ENCODE measurements around the gene CREB5. TPM values are rescaled to one million over a fixed set of nuclear protein-coding genes. Genes with fewer than 3 reads are reported as not detected.

Gene CREB5
- total and polyA plus RNA-seq, 2 of the 13 experiments (the other 11 are each of a cell fraction or from before 2014, with no cell fraction given), result 0.38 to 0.71 TPM

DNA sequence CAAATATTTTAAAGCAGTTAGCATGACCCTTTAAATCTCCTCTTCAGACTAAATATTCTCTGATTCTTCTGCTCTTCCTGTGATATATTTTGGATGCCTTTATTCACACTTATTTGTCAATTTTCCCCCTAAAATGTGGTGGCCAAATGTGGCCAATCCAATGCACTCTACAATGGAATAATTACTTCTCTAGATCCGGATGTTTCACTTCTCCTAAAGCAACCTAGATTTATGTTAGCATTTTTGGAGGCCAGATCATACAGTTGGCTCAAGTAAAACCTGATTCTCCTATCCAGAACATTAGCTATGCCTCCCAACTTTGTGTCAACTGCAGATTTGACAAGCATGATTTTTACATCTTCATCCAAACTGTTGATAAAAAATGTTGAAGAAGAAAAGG, 153.7 kb downstream of the CREB5 start:
- Histone ChIP-seq H4K20me1 (ENCODE audit: insufficient read depth, low read length) (no peaks in the 10 kb centered on the region), H3K4me2 (ENCODE audit: low read depth, low read length) (no peak overlapping the region), H3K9ac (ENCODE audit: insufficient read depth, low read depth, low read length) (no peak overlapping the region), H3K4me1 (ENCODE audit: insufficient read depth, low read length) (no peaks in the 10 kb centered on the region), H3K36me3 (replicated peaks in 1 of 2; ENCODE audit: control insufficient read depth in 1 of 2, insufficient read depth in 2 of 2, low read length in 2 of 2) (no peaks in the 10 kb centered on the region), H3K79me2 (ENCODE audit: insufficient read depth, low read length) (no peaks in the 10 kb centered on the region), H3K27me3 (ENCODE audit: control insufficient read depth in 1 of 2, insufficient read depth in 2 of 2, low read length in 2 of 2) (no peaks in the 10 kb centered on the region), H3K27ac (ENCODE audit: extremely low read length, insufficient read depth, low read length) (no peak overlapping the region), H2AFZ (ENCODE audit: low read length) (no peak overlapping the region), H3K9me3 (ENCODE audit: low read length) (no peaks in the 10 kb centered on the region), H3K4me3 (replicated peaks in 1 of 3; ENCODE audit: insufficient read depth in 1 of 3, low read depth in 2 of 3, low read length in 3 of 3) (no peak overlapping the region)
- no peak for DNase-seq (ENCODE audit: low spot score)
- in situ Hi-C loops (cut with HindIII; ENCODE audit: extremely low pct_ligation_motif_present, low pct_unique_long_range_greater_than_20kb) (no loop called here), intact Hi-C loops (cut with micrococcal nuclease; ENCODE audit: unreplicated experiment) (no loop called here)
- POLR2A ChIA-PET, result no interaction called here
- no TSS peak for BruUV-seq (replicated peaks)
- FAIRE-seq, result no peak
- 0% methylated on average over 1 of the region's 1 CpG for WGBS (ENCODE audit: low lambda C conversion rate)
- ATAC-seq, result no peak
- CTCF ChIA-PET (ENCODE audit: low intra/inter-chr PET ratio, low total read pairs), result no interaction called here
- no peak for TF ChIP-seq FOSL1 (CRISPR knock-in tag; IDR thresholded peaks at IDR 0.05; ENCODE audit: borderline replicate concordance)
- no peak for TF ChIP-seq SOX13 (IDR thresholded peaks at IDR 0.05)
- no peak for TF ChIP-seq SOX13 (CRISPR knock-in tag; conservative IDR thresholded peaks at IDR 0.05 in 1 of 2, IDR thresholded peaks at IDR 0.05 in 1 of 2)
- TF ChIP-seq, protein P1, sequence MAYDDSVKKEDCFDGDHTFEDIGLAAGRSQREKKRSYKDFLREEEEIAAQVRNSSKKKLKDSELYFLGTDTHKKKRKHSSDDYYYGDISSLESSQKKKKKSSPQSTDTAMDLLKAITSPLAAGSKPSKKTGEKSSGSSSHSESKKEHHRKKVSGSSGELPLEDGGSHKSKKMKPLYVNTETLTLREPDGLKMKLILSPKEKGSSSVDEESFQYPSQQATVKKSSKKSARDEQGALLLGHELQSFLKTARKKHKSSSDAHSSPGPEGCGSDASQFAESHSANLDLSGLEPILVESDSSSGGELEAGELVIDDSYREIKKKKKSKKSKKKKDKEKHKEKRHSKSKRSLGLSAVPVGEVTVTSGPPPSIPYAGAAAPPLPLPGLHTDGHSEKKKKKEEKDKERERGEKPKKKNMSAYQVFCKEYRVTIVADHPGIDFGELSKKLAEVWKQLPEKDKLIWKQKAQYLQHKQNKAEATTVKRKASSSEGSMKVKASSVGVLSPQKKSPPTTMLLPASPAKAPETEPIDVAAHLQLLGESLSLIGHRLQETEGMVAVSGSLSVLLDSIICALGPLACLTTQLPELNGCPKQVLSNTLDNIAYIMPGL (CRISPR knock-in tag; IDR thresholded peaks at IDR 0.05; ENCODE audit: borderline replicate concordance in 1 of 2, low read depth in 1 of 2), result no peak
- no peak for TF ChIP-seq ZNF589 (CRISPR knock-in tag; conservative IDR thresholded peaks at IDR 0.05)
- TF ChIP-seq HDAC1 (CRISPR knock-in tag; IDR thresholded peaks at IDR 0.05), result no peak
- TF ChIP-seq SOX5 (CRISPR knock-in tag; IDR thresholded peaks at IDR 0.05; ENCODE audit: borderline replicate concordance), result no peak
- no peak for TF ChIP-seq NFYC (CRISPR knock-in tag; IDR thresholded peaks at IDR 0.05)
- TF ChIP-seq MTF1 (CRISPR knock-in tag; IDR thresholded peaks at IDR 0.05), result no peak
- no peak for TF ChIP-seq SRF (IDR thresholded peaks at IDR 0.05; ENCODE audit: low read depth, low read length)
- no peak for TF ChIP-seq CBX1 (IDR thresholded peaks at IDR 0.05; ENCODE audit: low read depth)
- TF ChIP-seq, protein P2, sequence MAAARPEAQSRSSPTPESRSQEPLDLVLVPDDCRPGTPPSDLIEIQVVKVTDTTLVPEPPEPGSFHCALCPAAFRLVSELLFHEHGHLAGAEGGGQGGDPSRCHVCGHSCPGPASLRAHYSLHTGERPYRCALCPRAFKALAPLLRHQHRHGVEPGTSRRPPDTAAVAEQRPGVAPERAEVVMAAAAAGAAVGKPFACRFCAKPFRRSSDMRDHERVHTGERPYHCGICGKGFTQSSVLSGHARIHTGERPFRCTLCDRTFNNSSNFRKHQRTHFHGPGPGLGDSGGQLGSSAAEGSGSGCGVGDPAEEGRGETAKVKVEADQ (CRISPR knock-in tag; IDR thresholded peaks at IDR 0.05; ENCODE audit: borderline replicate concordance), result no peak
- TF ChIP-seq CBX2 (IDR thresholded peaks at IDR 0.05; ENCODE audit: low read depth, low read length), result no peak
- no peak for TF ChIP-seq CBX2 (CRISPR knock-in tag; IDR thresholded peaks at IDR 0.05; ENCODE audit: low read depth)
- TF ChIP-seq ZNF782 (CRISPR knock-in tag; IDR thresholded peaks at IDR 0.05; ENCODE audit: borderline replicate concordance), result no peak
- no peak for TF ChIP-seq SRSF9 (IDR thresholded peaks at IDR 0.05; ENCODE audit: borderline replicate concordance, insufficient read depth, low read depth, low read length, poor library complexity, severe bottlenecking)
- no peak for TF ChIP-seq CC2D1A (CRISPR knock-in tag; IDR thresholded peaks at IDR 0.05)
- TF ChIP-seq, protein P3, sequence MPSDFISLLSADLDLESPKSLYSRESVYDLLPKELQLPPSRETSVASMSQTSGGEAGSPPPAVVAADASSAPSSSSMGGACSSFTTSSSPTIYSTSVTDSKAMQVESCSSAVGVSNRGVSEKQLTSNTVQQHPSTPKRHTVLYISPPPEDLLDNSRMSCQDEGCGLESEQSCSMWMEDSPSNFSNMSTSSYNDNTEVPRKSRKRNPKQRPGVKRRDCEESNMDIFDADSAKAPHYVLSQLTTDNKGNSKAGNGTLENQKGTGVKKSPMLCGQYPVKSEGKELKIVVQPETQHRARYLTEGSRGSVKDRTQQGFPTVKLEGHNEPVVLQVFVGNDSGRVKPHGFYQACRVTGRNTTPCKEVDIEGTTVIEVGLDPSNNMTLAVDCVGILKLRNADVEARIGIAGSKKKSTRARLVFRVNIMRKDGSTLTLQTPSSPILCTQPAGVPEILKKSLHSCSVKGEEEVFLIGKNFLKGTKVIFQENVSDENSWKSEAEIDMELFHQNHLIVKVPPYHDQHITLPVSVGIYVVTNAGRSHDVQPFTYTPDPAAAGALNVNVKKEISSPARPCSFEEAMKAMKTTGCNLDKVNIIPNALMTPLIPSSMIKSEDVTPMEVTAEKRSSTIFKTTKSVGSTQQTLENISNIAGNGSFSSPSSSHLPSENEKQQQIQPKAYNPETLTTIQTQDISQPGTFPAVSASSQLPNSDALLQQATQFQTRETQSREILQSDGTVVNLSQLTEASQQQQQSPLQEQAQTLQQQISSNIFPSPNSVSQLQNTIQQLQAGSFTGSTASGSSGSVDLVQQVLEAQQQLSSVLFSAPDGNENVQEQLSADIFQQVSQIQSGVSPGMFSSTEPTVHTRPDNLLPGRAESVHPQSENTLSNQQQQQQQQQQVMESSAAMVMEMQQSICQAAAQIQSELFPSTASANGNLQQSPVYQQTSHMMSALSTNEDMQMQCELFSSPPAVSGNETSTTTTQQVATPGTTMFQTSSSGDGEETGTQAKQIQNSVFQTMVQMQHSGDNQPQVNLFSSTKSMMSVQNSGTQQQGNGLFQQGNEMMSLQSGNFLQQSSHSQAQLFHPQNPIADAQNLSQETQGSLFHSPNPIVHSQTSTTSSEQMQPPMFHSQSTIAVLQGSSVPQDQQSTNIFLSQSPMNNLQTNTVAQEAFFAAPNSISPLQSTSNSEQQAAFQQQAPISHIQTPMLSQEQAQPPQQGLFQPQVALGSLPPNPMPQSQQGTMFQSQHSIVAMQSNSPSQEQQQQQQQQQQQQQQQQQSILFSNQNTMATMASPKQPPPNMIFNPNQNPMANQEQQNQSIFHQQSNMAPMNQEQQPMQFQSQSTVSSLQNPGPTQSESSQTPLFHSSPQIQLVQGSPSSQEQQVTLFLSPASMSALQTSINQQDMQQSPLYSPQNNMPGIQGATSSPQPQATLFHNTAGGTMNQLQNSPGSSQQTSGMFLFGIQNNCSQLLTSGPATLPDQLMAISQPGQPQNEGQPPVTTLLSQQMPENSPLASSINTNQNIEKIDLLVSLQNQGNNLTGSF (CRISPR knock-in tag; IDR thresholded peaks at IDR 0.05), result no peak
- TF ChIP-seq ZNF224 (CRISPR knock-in tag; IDR thresholded peaks at IDR 0.05), result no peak
